GM19238 (cell line): ENCODE measurements around the gene KNOP1.
"Not testable (repeated sequence)": the region's sequence is repeated elsewhere in the genome, so short reads cannot be mapped to it uniquely, and the experiment has no call there.

Experiments used
- DNase-seq: peaks from one replicate; pipeline ENCODE4 v3.0.0; 2011; ENCODE audit warnings: low spot score; ENCODE audit not compliant: insufficient read length

The KNOP1 gene

GRCh38 chr16:19743816-19744159 lies 25.8 kb upstream of the KNOP1 start:
- DNase-seq: no peak

DNA sequence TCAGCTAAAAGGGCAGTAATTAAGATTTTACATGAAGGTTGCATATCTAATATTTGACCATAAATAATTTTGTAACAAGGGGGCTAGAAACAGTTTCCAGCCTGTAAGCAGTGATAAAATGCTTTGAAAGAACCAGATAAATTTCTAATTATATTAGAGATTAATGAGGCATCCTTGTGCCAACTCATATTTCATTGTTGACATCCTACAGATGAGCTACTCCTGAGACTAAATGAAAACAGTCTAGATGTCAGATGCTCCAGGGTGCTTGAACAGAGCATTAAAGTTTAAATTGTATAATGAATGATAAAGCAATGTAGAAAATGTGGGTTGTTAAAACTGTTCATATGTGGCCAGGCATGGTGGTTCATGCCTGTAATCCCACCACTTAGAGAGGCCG lies 23.3 kb upstream of the KNOP1 start:
- no peak for DNase-seq

DNA sequence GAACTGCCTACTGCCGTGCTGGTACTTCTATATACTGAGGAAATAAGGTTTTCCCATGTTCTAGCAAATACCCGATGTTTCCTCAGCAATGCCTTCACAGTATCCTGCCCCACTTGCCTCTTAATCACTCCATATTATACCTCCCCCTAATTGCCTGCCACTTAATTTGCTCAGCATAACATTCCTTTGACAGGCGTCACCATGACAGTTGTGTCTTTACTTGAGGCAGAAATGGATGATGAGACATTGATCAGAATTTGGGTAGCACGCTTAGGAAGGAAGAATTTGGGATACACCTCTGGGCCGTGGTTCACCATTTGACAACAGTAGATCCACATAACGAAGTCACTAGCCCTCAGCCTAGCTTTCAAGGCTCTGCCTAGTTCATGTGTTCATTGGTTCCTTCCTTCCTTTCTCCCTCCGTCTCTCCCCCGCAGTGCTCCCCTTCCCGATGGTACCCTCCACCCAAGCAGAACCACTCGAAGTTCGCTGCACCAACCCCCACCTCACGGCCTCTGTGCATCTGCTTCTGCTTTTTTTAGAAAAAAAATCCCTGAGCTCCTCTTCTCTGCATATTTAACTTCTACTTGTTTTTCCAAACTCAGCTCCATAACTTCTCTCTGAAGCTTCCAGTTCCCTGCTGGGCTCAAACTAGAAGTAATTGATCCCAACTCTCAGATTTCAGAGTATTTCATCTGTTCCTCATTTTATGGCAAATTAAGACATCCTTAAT lies 19.4 kb upstream of the KNOP1 start:
- DNase-seq: no peak

DNA sequence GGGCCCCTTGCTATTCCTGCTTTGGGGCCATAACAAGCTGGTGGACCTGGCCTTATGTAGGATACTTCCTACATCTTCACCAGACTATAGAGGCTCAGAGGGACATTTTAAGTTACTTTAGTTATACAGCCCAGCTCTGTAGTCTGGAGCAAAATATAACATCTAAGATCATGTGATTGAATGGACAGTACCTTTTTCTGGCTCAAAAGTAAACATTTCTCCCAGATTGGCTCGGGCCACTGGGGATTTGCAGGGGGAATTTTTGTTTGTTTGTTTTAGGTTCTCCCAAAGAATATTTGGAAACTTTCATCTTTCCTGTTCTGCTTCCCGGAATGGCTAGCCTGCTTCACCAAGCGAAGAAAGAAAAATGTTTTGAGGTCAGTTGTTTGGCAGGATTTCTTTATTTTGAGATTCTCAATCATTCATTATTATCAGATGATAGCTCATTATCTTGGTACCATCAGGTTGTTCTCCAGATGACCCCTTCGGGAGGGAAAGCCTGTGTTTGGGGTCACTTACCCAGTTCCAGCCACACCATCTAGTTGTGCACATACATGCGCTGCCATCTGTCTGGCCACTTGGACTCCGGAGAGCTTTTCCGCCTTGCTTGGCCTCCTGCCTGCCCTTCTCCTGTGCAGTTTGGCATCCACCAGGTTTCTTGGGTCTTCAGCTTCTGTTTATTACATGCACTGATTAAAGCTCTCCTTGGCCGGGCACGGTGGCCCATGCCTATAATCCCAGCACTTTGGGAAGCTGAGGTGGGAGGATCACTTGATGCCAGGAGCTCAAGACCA lies 17.2 kb upstream of the KNOP1 start:
- no peak for DNase-seq

- DNase-seq: no peak
Observed at GRCh38 chr16:19733551-19733950, 15.5 kb upstream of the KNOP1 start.

GRCh38 chr16:19728636-19728965 lies 10.6 kb upstream of the KNOP1 start:
- no peak for DNase-seq

GRCh38 chr16:19722981-19723380 lies 5.0 kb upstream of the KNOP1 start:
- no peak for DNase-seq

DNA sequence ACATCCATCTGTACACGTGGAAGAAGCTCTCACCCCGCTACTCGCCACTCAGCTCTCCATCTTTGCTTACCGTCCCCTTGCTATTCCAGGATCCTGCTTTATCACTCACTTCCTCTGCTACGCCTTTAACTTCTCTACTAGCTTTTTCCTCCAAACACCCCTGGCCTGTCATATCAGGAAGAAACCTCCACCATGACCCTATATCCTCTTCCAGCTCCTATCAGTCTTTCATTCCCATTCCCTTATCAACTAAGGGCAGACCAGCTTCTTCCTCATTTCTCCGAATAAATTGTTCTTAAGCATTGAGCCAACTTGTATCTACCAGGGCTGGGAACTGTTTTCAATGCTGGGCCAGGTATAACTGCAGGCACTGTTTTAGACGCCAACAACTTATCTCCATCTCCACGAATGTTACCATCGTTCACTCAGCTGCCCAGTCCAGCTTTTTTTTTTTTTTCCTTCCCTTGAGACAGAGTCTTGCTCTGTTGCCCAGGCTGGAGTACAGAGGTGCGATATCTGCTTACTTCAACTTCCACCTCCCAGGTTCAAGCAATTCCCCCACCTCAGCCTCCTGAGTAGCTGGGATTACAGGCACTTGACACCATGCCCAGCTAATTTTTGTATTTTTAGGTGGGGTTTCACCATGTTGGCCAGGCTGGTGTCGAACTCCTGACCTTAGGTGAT lies 4.4 kb upstream of the KNOP1 start:
- DNase-seq: no peak

- DNase-seq: no peak
Observed at GRCh38 chr16:19718624-19718965, 568 bp upstream of the KNOP1 start.

DNA sequence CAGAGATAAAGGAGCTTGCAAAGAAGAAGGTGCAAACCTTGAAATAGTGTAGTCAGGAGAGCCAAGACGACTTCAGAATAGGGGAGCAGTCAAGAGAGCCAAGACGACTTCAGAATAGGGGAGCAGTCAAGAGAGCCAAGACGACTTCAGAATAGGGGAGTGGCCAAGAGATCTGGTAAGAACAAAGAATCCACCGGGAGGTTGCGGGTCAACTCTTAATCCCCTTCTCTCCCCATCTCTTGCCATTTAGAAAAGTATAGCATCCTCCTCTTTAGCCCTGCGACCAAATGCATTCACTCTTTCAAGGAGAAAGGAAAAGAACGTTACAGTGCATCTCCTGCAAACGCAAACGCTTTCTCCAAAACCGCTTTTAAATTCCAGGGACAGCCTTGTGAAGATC lies 713 bp downstream of the KNOP1 start:
- no peak for DNase-seq

- DNase-seq: not testable (repeated sequence)
Observed at GRCh38 chr16:19716728-19717127, 1.3 kb downstream of the KNOP1 start.

DNA sequence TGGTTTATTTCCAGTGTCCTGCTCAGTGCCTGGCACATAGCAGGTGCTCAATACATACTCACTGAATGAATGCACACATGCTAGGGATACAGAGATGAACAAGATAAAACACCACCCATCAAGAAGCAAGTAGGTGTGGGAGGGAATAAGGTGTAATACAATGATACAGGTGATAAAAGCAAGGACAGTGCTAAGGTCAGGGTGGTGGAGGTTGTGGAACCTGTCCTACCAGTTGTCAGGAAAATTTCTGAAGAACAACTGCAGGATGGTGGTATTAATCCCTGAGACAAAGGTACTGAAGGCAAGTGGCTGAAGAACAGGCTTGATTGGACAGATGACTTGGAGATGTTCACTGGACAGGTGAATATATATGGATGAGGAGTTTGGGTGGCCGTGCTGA lies 1.8 kb downstream of the KNOP1 start:
- no peak for DNase-seq

DNA sequence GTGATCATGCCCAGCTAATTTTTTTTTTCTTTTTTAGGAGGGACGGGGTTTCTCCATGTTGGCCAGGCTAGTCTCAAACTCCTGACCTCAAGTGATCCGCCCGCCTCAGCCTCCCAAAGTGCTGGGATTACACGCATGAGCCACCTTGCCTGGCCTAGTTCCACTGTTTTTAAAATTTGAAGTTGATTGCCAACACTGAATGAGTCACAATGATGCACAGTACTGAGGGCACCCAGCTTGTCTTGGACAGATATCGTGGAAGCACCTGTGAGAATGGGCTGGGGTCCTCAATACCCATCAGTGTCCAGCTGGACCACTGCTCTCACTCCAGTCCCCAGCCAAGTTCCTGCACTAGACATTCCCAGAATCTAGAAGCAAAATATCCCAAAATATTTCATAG lies 2.5 kb downstream of the KNOP1 start:
- DNase-seq: no peak

- no peak for DNase-seq
Observed at GRCh38 chr16:19713697-19714096, 4.3 kb downstream of the KNOP1 start.

GRCh38 chr16:19712418-19713058 lies 5.5 kb downstream of the KNOP1 start:
- no peak for DNase-seq

DNA sequence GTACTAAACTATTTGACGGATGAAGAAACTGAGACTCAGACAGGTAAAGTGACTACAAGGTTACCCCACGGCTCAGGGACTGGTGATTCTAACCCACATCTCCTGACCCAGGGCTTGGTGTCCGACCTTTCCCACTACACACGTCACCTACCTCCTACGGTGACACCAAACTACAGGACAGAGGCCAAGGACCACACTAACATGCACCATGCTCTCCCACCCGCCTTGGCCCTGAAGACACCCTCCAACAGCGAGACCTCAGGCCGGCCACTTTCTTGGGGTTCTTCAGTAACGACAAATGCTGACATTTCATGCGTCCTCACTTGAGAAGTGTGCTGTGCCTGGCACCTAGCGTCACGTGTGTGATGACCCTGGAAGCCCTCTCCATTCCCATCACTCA lies 6.4 kb downstream of the KNOP1 start:
- DNase-seq: no peak

DNA sequence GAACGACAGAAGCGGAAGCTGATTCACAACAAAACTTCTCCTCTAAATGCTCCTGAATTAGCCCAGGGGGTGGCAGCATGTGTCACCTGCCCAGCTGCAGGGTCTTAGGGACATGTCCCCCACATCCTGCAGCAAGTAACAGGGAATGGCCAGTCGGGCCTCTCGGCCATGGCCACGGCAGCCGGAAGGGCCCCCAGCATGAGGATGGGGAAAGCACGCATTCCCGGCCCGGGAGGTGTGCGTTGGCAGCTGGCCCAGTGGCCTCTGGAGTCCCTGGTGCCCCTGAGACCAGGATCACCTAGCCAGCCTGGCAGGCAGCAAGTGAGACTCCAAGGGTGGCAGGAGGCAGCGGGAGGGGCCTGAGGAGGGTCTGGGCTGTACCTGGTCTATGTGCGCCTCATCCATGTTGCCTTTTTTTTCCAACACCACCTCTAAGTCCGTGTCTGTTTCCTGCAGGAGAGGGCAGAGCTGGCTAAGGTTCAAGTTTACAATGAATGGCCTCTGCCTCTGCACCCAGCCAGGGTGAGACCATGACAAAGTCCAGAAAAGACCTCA lies 7.0 kb downstream of the KNOP1 start:
- no peak for DNase-seq

DNA sequence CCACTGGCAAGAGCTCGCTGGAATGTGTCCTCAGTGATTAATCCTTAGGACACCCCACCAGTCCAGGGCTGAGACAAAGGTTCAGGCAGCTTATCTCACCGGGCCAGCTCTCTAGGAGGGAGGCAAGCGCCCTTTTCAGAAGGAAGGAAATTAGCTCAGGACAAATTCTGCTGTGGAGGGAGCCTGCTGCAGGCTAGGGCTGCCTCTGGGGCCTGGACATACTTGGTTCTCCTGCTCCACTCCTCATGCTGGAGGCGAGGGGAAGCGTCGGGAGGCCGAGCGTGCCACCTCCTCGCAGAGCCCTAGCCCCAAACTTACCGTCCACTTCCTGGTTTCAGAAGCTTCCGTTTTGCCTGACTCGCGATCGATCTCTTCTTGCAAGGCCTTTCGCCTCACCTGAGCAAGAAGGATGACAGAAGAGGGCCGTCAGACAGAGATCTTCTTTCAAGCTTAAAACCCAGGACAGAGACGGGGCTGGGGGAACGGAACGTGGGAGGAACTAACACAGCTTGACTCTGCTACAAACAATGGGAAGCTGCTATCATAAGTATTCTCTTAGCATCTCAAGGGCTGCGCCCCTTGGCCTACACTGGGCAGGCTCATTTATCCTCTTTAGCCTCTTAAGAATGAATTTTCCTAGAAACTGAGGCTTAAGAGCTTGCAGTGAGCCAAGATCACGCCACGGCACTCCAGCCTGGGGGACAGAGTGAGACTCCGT lies 7.7 kb downstream of the KNOP1 start:
- DNase-seq: no peak

DNA sequence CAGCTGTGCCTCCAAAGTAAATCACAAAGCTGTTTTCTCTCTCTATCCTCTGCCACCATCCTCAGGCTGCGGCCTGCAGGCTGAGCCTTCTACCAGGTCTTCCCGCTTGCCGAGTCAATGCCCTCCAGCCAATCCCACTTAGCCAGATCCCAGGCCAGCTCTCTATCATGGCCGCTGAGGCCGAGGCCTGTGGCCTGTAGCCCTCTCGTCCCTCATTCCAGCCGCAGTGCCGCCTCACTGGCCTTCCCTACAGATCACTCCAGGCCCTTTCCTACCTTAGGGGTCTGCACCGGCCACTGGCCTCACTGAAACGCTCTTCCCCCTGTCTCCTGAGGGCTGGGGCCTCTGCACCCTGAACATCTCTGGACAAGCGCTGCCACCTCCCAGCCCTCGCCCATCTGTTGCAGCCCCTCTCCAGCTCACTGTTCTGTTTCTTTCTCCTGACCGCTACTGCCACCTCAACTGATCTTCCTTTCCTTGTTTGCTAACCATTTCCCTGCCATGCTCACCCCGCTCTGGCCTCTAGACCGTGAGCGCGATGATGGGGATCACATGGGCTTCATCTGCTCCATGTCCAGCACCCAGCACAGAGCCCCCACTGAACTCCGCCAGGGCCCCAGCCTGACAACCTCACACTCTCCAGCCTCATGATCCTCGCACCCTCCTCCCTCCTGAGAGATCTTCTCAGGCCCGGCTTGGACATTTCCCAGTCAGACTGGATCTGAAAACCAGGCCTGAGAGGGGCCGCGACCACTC lies 8.5 kb downstream of the KNOP1 start:
- DNase-seq: no peak
